ENCODE measurements around the gene CHMP1A.

DNA sequence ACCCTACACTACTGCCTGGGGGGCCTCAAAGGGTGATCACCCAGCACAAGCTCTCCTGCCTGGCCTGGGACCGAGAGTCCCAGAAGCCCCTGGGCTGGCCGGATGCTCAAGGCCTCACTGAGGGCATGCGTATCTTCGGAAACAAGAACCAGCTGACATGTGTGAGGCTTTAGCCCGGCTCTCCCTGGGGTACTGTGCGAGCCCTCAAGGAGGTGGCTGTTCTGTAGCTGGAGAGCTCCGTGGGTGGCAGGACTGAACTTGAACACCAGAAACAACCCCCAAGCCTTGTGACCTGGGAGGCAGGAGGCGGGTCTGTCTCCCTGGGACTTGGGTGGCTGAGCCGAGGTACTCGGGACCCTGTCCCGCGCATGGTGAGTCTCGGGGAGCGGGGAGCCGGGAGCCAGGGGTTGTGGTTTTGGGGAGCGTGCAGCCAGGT, 37.1 kb downstream of the CHMP1A start:
- TF ChIP-seq, protein P1, sequence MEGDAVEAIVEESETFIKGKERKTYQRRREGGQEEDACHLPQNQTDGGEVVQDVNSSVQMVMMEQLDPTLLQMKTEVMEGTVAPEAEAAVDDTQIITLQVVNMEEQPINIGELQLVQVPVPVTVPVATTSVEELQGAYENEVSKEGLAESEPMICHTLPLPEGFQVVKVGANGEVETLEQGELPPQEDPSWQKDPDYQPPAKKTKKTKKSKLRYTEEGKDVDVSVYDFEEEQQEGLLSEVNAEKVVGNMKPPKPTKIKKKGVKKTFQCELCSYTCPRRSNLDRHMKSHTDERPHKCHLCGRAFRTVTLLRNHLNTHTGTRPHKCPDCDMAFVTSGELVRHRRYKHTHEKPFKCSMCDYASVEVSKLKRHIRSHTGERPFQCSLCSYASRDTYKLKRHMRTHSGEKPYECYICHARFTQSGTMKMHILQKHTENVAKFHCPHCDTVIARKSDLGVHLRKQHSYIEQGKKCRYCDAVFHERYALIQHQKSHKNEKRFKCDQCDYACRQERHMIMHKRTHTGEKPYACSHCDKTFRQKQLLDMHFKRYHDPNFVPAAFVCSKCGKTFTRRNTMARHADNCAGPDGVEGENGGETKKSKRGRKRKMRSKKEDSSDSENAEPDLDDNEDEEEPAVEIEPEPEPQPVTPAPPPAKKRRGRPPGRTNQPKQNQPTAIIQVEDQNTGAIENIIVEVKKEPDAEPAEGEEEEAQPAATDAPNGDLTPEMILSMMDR (IDR thresholded peaks at IDR 0.05 in 4 of 5, conservative IDR thresholded peaks at IDR 0.05 in 1 of 5) = no peak
- no peak for TF ChIP-seq POLR2A (IDR thresholded peaks at IDR 0.05)

All from gastrocnemius medialis (tissue), 4 donors.